Jurkat, Clone E6-1 (cell line): ENCODE data around the gene NTSR1.
"Not testable (repeated sequence)": the region's sequence is repeated elsewhere in the genome, so short reads cannot be mapped to it uniquely, and the experiment has no call there.

ENCODE experiments used
- DNase-seq: peaks from one replicate; pipeline ENCODE4 v3.0.0-alpha.2; 2011; ENCODE audit warnings: low read depth, low spot score
- H3K4me3 ChIP-seq: 2 replicates; pipeline ENCODE4 v1.5.1; 2011; ENCODE audit warnings: mild to moderate bottlenecking, low read length, control low read depth, moderate library complexity

NTSR1 gene

DNA sequence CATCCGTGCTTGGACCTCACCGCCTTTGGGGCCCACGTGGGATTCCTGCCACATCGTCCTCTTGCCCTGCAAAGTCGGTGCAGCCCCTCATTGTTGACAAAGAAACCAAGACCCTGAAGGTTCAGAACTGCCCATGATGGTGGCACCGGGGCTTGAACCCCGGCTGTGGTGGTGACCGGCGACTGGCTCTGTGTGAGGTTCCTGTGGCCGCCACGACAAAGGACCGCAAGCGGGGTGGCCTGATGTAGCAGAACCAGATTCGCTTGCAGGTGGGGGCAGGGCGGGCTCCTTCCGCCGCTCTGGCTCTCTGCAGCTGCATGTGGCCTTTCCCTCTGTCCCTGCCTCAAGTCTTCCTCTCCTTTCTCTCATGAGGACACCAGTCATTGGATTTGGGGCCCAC lies 37.6 kb upstream of the NTSR1 start:
- no peak overlapping the region for H3K4me3 ChIP-seq
- DNase-seq, result no peak

GRCh38 chr20:62671765-62672164 lies 36.9 kb upstream of the NTSR1 start:
- no peak overlapping the region for H3K4me3 ChIP-seq
- DNase-seq, result no peak

DNA sequence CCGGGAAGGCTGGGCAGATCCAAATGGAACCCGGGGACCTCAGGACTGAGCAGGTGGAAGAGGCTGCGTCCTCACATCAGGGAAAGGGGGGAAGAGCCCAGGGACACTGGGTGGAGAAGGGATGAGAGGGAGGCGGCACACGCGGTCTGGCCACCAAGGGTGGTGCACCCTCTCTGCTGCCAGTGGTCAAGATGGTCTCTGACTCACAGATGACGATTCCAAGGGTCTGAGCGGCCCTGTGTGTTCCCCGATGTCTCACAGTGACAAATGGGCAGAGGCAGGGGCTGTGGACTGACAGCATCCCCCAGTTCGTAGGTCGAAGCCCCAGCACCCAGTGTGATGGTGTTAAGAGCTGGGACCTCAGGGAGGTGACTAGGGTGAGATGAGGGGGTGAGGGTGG lies 34.3 kb upstream of the NTSR1 start:
- DNase-seq, result no peak
- no peak overlapping the region for H3K4me3 ChIP-seq

GRCh38 chr20:62675156-62675876 lies 33.3 kb upstream of the NTSR1 start:
- H3K4me3 ChIP-seq, result no peak overlapping the region
- no peak for DNase-seq

- DNase-seq, result no peak
- no peak overlapping the region for H3K4me3 ChIP-seq
These were observed 32.8 kb upstream of the NTSR1 start for GRCh38 chr20:62675877-62676260.

DNA sequence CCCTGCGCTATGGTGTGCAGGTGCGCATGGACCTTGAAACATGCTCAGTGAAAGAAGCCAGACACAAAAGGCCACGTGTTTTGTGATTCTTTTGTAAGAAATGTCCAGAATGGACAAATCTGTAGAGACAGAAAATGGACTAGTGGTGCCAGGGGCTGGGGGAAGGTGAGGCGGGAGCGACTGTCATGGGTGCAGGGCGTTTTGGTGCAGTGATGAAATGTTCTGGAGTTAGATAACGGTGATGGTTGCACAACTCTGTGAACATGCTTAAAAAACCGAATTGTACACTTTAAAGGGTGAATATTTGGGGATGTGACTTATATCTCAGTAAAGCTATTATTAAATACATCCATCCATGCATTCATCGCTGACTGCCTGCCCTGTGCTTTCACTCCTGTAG lies 31.7 kb upstream of the NTSR1 start:
- no peak for DNase-seq
- H3K4me3 ChIP-seq, result no peak overlapping the region

- DNase-seq, result no peak
- H3K4me3 ChIP-seq, result no peak overlapping the region
These were observed 31.0 kb upstream of the NTSR1 start for GRCh38 chr20:62677678-62678077.

GRCh38 chr20:62678553-62678952 lies 30.1 kb upstream of the NTSR1 start:
- DNase-seq, result peak; percentile 48
- no peak overlapping the region for H3K4me3 ChIP-seq

DNA sequence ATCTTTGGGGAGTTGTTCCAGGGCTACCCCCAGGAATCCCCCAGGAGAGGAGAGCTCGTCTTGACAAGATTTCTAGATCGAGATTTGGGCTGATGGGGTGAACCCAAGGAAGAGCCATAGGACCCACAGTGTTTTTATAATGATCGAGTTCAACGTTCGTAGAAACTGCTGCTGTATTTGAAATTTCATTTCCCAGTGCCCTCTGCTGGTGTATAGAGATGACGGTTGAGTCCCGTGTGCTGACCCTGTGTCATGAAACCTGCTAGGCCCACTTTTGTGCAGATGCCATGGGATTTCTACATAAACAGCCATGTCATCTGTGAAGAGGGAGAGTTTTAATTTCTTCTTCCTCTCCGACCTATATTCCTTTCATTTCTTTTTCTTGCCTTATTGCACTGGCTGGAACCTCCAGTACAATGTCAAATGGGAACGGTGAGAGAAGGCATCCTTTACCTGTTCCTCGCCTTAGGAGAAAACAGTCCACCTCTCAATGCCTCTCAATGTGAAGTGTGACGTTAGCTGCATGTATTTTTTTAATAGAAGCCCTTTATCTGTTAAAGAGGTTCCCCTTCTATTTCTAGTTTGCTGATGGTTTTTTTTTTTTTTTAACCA lies 28.6 kb upstream of the NTSR1 start:
- H3K4me3 ChIP-seq, result no peak overlapping the region

DNA sequence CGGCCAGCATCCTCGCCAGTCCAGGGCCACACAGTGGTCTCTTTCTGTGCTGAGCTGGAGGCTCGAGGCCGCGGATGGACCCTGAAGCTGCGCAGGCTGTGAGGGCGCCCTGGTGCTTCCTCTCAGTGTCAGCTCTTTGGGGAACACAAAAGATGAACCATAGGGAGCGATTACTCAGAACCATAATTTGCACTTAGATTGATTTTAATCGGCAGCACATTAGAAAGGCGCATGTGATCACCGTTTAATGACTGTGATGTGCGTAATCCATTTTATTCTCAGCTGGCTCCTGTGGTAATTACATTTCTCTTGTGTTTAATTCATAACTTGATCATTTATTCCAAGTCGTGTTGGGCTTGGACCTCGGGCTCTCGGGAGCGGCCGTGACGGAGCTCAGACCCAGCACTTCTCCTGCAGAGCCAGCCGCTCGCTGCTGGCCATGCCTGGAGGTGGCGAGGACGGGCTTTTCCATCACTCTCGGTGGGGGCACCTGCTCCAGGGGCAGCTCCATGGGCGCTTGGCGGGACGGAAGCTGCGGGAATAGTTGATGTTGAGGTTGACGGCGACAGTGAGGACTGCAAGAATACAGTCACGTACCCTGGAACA lies 25.6 kb upstream of the NTSR1 start:
- no peak for DNase-seq
- H3K4me3 ChIP-seq, result no peak overlapping the region

More for the DNA sequence above, 28.6 kb upstream of the NTSR1 start:
- DNase-seq, result no peak

- H3K4me3 ChIP-seq, DNase-seq: not testable (repeated sequence)
These were observed 24.8 kb upstream of the NTSR1 start for GRCh38 chr20:62683660-62684322.

GRCh38 chr20:62684981-62685380 lies 23.7 kb upstream of the NTSR1 start:
- no peak for DNase-seq
- H3K4me3 ChIP-seq, result no peak overlapping the region

- no peak overlapping the region for H3K4me3 ChIP-seq
- no peak for DNase-seq
These were observed 22.7 kb upstream of the NTSR1 start for GRCh38 chr20:62685781-62686555.

DNA sequence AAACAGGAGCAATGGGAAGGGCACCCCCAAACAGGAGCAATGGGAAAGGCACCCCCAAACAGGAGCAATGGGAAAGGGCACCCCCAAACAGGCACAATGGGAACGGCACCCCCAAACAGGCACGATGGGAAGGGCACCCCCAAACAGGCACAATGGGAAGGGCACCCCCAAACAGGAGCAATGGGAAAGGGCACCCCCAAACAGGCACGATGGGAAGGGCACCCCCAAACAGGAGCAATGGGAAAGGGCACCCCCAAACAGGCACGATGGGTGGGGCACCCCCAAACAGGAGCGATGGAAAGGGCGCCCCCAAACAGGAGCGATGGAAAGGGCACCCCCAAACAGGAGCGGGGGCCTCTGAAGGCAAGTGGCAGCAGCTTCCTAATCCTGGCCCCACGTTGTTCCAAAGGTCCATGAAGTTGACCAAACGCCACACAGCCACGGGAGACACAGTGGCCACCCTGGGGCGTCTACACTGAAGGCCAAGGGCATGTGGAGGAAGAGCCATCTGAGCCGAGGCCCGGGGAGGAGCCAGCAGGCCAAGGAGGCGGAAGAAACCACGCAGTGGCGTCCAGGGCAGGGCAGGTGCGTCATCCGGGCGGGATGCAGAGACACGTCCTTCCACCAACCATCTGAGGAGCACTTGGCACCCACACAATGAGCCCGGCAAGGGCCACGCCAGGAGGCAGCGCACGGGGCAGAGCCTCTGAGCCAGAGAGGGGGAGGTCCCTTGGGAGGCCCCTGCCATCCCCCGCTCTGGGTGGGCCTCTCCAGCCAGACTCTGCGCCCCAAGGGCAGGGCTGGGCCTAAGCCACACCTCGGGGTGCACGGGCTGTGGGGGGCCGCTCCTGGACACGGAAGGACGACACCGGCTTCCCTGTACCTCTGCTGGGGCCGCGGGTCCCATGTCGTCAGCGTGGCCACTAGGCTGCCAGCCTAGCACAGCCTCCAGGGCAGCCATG lies 21.5 kb upstream of the NTSR1 start:
- no peak for DNase-seq
- H3K4me3 ChIP-seq, result no peak overlapping the region

DNA sequence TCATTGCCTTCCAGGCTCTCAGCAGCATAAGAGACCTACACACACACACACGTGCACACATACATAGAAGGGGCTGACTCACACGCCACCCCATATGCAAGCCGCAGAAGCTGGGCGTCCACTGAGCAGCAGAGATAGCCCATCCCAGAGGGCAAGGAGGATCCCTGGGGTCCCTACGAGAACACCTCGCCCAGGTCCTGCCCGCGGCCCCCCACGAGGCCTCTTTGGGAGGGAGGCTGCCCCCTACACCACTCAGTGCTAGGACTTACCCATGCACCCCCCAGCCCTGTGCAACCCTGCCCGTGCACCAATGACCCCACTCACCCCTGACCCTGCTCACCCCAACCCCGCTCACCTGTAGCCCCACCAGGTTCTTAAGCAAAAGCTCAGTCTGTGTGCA lies 20.6 kb upstream of the NTSR1 start:
- H3K4me3 ChIP-seq, result no peak overlapping the region
- no peak for DNase-seq

GRCh38 chr20:62688855-62689460 lies 19.7 kb upstream of the NTSR1 start:
- DNase-seq, result no peak
- no peak overlapping the region for H3K4me3 ChIP-seq

DNA sequence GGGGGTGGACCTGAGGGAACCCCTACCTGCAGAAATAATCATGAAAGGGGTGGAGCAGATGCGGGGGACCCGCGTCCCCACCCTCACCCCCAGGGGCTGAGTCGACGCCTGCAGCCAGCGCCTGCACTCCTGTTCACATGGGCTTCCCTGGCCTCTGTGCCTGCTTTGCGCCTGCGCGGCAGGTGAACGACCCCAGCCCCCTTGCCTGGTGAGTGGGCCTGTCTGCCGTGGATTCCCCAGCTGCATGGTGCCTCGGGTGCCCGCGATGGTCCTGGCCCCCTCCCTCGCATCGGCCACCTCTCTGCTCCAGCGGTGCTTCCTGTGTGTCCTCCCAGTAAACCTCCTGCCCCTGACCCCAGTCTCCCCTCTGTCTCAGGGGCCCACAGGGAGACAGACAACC lies 18.8 kb upstream of the NTSR1 start:
- no peak overlapping the region for H3K4me3 ChIP-seq
- no peak for DNase-seq

GRCh38 chr20:62690261-62690820 lies 18.3 kb upstream of the NTSR1 start:
- H3K4me3 ChIP-seq, result no peak overlapping the region
- DNase-seq, result no peak
